Smooth muscle cell of the brain vasculature (primary cell): ENCODE results near the gene GPALPP1.
"Not testable (repeated sequence)": the region's sequence is repeated elsewhere in the genome, so short reads cannot be mapped to it uniquely, and the experiment has no call there.

Source experiments
- DNase-seq: peaks from one replicate; pipeline ENCODE4 v3.0.0-alpha.2; 2012; ENCODE audit warnings: low read depth, low spot score

GPALPP1 gene

DNA sequence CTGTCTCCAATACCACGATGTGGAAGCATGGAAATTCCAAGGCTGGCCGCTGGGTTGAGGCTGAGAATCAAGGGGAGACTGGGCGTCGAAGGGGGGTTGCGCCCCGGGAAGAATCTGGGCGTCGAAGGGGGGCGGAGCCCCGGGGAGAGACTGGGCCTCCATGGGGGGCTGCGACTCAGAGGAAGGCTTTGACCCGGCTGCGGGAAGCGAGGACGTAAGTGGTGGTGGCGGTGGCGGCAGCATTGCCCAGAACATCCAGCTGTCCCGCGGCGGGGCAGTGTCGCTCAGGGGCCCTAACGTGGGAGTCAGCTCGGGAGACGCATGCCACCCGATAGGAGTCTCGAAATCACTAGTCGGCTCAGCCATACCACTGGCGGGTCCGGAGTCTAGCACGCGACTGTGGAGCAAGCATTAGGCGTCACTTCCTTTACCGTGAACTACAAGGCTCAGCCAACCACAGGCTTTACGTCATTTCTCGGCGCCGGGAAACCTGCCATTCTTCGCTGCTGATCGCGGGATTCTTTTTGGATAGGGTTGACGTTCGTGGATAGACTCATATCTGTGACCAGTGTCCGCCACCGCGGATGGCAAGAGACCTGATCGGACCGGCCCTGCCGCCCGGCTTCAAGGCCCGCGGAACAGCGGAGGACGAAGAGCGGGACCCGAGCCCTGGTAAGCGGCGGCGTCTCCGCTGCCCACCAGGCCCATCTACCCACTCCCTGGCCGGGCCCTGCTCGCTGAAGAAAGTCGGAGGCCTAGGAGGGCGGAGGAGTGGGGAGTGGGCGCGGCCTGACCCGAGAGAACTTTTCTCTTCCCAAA lies at the start of gene GPALPP1, which contains the start of gene NUFIP1:
GPALPP1 (plus strand) TSS at position 468 of the 819 bp plus-strand sequence; CDS start at position 585, 117 bp downstream.
NUFIP1 (minus strand) TSS at position 401 of the 819 bp plus-strand sequence; CDS start at position 366, 35 bp downstream.
- peak; percentile 72 for DNase-seq

- not testable (repeated sequence) for DNase-seq
These were observed 45.9 kb upstream of the GPALPP1 start for GRCh38 chr13:44943411-44943810.

GRCh38 chr13:44951184-44951583 lies 38.2 kb upstream of the GPALPP1 start:
- no peak for DNase-seq

DNA sequence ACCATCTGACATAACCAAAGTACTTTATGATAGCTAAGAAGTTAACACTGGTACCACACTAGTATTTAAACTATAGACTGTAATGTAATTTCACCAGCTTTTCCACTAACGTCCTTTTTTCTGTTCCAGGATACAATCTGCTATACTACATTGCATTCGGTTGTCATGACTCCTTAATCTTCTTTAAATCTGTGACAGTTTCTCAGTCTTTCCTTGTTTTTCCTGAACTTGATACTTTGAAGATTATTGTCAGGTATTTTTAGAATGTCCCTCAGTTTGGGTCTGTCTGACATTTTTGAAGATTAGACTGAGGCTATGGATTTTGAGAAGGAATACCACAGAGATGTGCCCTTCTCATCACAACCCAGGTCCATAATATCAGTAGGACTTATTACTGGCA lies 36.7 kb upstream of the GPALPP1 start:
- no peak for DNase-seq

- no peak for DNase-seq
These were observed 35.1 kb upstream of the GPALPP1 start for GRCh38 chr13:44954224-44954623.

- DNase-seq, result no peak
These were observed 33.9 kb upstream of the GPALPP1 start for GRCh38 chr13:44955406-44955805.

DNA sequence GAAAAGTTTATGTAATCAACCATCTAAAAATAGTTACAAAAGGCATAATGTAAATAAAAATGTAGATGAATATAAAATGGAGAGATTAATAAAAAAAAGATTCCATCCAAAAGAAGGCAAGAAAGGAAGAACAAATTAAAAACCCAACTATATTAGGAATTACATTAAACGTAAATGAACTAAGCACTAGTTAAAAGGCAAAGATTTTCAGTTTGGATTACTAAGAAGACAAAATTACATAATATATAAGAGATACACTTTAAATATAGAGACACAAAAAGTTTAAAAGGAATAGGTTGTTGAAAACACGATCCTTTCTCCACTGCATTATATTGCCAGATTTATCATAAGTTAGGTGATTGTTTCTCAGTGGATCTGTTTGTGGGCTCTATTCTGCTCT lies 27.3 kb upstream of the GPALPP1 start:
- DNase-seq, result no peak

- DNase-seq, result no peak
These were observed 21.5 kb upstream of the GPALPP1 start for GRCh38 chr13:44967704-44968433.

DNA sequence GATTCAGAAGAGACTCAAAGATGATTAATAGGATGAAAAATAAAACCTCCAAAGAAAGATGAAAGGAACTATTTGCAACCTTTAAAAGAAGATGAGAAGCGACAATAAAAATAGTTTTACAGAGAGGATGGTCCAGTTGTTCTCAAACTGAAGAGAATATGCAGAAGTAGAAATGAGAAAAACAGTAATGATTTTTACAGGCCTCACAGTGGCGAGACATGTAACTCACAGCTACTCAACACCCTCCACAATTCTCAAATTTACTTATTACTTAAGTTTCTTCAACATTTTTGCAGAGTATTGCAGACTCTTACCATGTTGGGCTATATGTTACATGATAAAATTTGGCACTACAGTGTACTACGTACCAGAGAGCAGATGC lies 20.9 kb upstream of the GPALPP1 start:
- no peak for DNase-seq

- DNase-seq, result no peak
These were observed 19.5 kb upstream of the GPALPP1 start for GRCh38 chr13:44969551-44970484.

- DNase-seq, result no peak
These were observed 17.4 kb upstream of the GPALPP1 start for GRCh38 chr13:44971656-44972595.

- DNase-seq, result no peak
These were observed 16.3 kb upstream of the GPALPP1 start for GRCh38 chr13:44972956-44973581.

GRCh38 chr13:44974056-44974793 lies 15.1 kb upstream of the GPALPP1 start:
- no peak for DNase-seq

GRCh38 chr13:44976196-44976595 lies 13.1 kb upstream of the GPALPP1 start:
- DNase-seq, result no peak

- DNase-seq, result no peak
These were observed 12.3 kb upstream of the GPALPP1 start for GRCh38 chr13:44976949-44977583.

- DNase-seq, result no peak
These were observed 11.0 kb upstream of the GPALPP1 start for GRCh38 chr13:44978328-44978727.

DNA sequence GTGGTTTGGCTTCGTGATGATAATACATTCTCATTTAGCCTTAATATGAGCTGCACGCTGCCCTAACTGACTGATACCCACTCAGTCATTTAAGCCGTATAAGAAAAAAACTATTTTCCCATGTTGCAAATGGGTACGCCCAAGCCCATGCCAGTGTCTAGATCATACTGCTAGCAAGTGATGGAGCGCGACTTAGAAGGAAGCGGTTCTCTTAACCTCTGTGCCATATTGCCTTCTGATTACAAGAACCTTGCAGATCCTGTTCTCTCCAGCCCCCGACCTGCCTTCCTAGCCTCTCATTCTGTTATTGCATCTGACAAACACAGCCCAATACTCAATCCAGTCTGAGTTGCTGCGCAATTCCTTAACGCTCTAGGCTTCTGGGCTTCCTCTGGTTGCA lies 603 bp downstream of the GPALPP1 start:
- no peak for DNase-seq

GRCh38 chr13:45003417-45003816 lies 14.1 kb downstream of the GPALPP1 start:
- DNase-seq, result no peak

DNA sequence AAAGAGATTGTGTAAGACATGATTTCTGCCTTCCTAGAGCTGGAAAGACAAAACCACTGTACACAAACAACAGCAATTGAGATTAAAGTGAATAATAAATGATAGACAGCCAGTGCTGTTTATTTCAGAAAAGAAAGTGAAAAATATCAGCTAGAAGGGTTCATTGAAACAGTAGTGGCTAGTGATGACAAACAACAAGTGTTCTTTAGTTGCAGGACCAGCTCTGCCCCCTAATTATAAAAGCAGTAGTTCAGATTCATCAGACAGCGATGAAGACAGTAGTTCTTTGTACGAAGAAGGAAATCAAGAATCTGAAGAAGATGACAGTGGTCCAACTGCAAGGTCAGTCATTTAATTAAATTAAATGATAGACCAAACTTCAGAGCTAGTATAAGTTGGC lies 14.8 kb downstream of the GPALPP1 start:
- DNase-seq, result no peak
